ENCODE results near the gene TBC1D25. TPM values are rescaled to one million over a fixed set of nuclear protein-coding genes. Genes with fewer than 3 reads are reported as not detected.

TBC1D25 gene
- total and polyA plus RNA-seq, 2 experiments from 2014 or later = 1.9 to 4.5 TPM

DNA sequence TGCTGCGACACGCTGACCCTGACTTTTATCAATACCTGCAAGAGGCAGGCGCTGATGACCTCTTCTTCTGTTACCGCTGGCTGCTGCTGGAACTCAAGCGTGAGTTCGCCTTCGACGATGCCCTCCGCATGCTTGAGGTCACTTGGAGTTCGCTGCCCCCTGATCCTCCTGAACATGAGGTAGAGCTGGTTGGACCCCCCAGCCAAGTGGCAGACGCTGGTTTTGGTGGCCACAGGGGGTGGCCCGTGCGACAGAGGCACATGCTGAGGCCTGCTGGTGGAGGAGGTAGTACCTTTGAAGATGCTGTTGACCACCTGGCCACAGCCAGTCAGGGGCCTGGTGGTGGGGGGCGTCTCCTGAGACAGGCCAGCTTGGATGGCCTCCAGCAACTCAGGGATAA, 20.5 kb downstream of the TBC1D25 start:
- no peak overlapping the region for H3K4me3 Mint-ChIP-seq
- no peak overlapping the region for H2AFZ ChIP-seq
- no peak overlapping the region for H3K27ac Mint-ChIP-seq
- ATAC-seq = no peak
- no peaks in the 10 kb centered on the region for H3K27me3 Mint-ChIP-seq (ENCODE audit: insufficient read depth, low read depth, poor library complexity)
- H3K9me2 ChIP-seq (ENCODE audit: insufficient read depth) = no peaks in the 10 kb centered on the region
- peaks cover 12% of the 10 kb centered on the region; the same call in 2 of the 3 replicates for H3K36me3 Mint-ChIP-seq (ENCODE audit: low read depth)
- H3K4me1 Mint-ChIP-seq = no peaks in the 10 kb centered on the region
- H3K9me3 Mint-ChIP-seq = no peaks in the 10 kb centered on the region
- no peak overlapping the region for H3K27ac ChIP-seq (ENCODE audit: low read depth)
- no peak for DNase-seq (ENCODE audit: low spot score)
- no peaks in the 10 kb centered on the region for H3K4me1 ChIP-seq (ENCODE audit: insufficient read depth)
- TF ChIP-seq, protein P1, sequence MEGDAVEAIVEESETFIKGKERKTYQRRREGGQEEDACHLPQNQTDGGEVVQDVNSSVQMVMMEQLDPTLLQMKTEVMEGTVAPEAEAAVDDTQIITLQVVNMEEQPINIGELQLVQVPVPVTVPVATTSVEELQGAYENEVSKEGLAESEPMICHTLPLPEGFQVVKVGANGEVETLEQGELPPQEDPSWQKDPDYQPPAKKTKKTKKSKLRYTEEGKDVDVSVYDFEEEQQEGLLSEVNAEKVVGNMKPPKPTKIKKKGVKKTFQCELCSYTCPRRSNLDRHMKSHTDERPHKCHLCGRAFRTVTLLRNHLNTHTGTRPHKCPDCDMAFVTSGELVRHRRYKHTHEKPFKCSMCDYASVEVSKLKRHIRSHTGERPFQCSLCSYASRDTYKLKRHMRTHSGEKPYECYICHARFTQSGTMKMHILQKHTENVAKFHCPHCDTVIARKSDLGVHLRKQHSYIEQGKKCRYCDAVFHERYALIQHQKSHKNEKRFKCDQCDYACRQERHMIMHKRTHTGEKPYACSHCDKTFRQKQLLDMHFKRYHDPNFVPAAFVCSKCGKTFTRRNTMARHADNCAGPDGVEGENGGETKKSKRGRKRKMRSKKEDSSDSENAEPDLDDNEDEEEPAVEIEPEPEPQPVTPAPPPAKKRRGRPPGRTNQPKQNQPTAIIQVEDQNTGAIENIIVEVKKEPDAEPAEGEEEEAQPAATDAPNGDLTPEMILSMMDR (conservative IDR thresholded peaks at IDR 0.05; ENCODE audit: low read depth in 2 of 2) = no peak
- no peak for TF ChIP-seq EZH2 (IDR thresholded peaks at IDR 0.05; ENCODE audit: low read depth, unreplicated experiment)
- no peak for TF ChIP-seq JUNB (IDR thresholded peaks at IDR 0.05; ENCODE audit: unreplicated experiment)
- TF ChIP-seq, protein P2, sequence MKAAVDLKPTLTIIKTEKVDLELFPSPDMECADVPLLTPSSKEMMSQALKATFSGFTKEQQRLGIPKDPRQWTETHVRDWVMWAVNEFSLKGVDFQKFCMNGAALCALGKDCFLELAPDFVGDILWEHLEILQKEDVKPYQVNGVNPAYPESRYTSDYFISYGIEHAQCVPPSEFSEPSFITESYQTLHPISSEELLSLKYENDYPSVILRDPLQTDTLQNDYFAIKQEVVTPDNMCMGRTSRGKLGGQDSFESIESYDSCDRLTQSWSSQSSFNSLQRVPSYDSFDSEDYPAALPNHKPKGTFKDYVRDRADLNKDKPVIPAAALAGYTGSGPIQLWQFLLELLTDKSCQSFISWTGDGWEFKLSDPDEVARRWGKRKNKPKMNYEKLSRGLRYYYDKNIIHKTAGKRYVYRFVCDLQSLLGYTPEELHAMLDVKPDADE (IDR thresholded peaks at IDR 0.05) = no peak
- TF ChIP-seq, protein P3, sequence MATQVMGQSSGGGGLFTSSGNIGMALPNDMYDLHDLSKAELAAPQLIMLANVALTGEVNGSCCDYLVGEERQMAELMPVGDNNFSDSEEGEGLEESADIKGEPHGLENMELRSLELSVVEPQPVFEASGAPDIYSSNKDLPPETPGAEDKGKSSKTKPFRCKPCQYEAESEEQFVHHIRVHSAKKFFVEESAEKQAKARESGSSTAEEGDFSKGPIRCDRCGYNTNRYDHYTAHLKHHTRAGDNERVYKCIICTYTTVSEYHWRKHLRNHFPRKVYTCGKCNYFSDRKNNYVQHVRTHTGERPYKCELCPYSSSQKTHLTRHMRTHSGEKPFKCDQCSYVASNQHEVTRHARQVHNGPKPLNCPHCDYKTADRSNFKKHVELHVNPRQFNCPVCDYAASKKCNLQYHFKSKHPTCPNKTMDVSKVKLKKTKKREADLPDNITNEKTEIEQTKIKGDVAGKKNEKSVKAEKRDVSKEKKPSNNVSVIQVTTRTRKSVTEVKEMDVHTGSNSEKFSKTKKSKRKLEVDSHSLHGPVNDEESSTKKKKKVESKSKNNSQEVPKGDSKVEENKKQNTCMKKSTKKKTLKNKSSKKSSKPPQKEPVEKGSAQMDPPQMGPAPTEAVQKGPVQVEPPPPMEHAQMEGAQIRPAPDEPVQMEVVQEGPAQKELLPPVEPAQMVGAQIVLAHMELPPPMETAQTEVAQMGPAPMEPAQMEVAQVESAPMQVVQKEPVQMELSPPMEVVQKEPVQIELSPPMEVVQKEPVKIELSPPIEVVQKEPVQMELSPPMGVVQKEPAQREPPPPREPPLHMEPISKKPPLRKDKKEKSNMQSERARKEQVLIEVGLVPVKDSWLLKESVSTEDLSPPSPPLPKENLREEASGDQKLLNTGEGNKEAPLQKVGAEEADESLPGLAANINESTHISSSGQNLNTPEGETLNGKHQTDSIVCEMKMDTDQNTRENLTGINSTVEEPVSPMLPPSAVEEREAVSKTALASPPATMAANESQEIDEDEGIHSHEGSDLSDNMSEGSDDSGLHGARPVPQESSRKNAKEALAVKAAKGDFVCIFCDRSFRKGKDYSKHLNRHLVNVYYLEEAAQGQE (IDR thresholded peaks at IDR 0.05; ENCODE audit: unreplicated experiment) = no peak
- TF ChIP-seq STAT1 (IDR thresholded peaks at IDR 0.05; ENCODE audit: unreplicated experiment) = no peak
- TF ChIP-seq CREB1 (CRISPR knock-in tag; IDR thresholded peaks at IDR 0.05; ENCODE audit: low read depth) = no peak
- TF ChIP-seq, protein P4, sequence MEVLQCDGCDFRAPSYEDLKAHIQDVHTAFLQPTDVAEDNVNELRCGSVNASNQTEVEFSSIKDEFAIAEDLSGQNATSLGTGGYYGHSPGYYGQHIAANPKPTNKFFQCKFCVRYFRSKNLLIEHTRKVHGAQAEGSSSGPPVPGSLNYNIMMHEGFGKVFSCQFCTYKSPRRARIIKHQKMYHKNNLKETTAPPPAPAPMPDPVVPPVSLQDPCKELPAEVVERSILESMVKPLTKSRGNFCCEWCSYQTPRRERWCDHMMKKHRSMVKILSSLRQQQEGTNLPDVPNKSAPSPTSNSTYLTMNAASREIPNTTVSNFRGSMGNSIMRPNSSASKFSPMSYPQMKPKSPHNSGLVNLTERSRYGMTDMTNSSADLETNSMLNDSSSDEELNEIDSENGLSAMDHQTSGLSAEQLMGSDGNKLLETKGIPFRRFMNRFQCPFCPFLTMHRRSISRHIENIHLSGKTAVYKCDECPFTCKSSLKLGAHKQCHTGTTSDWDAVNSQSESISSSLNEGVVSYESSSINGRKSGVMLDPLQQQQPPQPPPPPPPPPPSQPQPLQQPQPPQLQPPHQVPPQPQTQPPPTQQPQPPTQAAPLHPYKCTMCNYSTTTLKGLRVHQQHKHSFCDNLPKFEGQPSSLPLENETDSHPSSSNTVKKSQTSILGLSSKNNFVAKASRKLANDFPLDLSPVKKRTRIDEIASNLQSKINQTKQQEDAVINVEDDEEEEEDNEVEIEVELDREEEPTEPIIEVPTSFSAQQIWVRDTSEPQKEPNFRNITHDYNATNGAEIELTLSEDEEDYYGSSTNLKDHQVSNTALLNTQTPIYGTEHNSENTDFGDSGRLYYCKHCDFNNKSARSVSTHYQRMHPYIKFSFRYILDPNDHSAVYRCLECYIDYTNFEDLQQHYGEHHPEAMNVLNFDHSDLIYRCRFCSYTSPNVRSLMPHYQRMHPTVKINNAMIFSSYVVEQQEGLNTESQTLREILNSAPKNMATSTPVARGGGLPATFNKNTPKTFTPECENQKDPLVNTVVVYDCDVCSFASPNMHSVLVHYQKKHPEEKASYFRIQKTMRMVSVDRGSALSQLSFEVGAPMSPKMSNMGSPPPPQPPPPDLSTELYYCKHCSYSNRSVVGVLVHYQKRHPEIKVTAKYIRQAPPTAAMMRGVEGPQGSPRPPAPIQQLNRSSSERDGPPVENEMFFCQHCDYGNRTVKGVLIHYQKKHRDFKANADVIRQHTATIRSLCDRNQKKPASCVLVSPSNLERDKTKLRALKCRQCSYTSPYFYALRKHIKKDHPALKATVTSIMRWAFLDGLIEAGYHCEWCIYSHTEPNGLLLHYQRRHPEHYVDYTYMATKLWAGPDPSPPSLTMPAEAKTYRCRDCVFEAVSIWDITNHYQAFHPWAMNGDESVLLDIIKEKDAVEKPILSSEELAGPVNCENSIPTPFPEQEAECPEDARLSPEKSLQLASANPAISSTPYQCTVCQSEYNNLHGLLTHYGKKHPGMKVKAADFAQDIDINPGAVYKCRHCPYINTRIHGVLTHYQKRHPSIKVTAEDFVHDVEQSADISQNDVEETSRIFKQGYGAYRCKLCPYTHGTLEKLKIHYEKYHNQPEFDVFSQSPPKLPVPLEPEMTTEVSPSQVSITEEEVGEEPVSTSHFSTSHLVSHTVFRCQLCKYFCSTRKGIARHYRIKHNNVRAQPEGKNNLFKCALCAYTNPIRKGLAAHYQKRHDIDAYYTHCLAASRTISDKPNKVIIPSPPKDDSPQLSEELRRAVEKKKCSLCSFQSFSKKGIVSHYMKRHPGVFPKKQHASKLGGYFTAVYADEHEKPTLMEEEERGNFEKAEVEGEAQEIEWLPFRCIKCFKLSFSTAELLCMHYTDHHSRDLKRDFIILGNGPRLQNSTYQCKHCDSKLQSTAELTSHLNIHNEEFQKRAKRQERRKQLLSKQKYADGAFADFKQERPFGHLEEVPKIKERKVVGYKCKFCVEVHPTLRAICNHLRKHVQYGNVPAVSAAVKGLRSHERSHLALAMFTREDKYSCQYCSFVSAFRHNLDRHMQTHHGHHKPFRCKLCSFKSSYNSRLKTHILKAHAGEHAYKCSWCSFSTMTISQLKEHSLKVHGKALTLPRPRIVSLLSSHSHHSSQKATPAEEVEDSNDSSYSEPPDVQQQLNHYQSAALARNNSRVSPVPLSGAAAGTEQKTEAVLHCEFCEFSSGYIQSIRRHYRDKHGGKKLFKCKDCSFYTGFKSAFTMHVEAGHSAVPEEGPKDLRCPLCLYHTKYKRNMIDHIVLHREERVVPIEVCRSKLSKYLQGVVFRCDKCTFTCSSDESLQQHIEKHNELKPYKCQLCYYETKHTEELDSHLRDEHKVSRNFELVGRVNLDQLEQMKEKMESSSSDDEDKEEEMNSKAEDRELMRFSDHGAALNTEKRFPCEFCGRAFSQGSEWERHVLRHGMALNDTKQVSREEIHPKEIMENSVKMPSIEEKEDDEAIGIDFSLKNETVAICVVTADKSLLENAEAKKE (CRISPR knock-in tag; IDR thresholded peaks at IDR 0.05) = no peak
- TF ChIP-seq NANOG (IDR thresholded peaks at IDR 0.05; ENCODE audit: borderline replicate concordance) = no peak
- TF ChIP-seq ZNF114 (CRISPR knock-in tag; IDR thresholded peaks at IDR 0.05) = no peak
- TF ChIP-seq EZH2phosphoT487 (IDR thresholded peaks at IDR 0.05; ENCODE audit: unreplicated experiment) = no peak
- TF ChIP-seq ZNF331 (CRISPR knock-in tag; IDR thresholded peaks at IDR 0.05; ENCODE audit: low read depth) = no peak
- no peak for TF ChIP-seq POLR2AphosphoS5 (IDR thresholded peaks at IDR 0.05; ENCODE audit: low read depth)
- H3F3A ChIP-seq (replicated peaks; ENCODE audit: low read depth) = no peaks in the 10 kb centered on the region
- no peaks in the 10 kb centered on the region for H4K20me1 ChIP-seq (replicated peaks; ENCODE audit: insufficient read depth)
- no peaks in the 10 kb centered on the region for H3K27me3 ChIP-seq (ENCODE audit: insufficient read depth)
- H3K36me3 ChIP-seq (ENCODE audit: insufficient read depth) = no peaks in the 10 kb centered on the region
- H3K4me2 ChIP-seq = no peak overlapping the region
- no peak overlapping the region for H3K4me3 ChIP-seq
- H3K79me2 ChIP-seq (replicated peaks; ENCODE audit: insufficient read depth) = no peaks in the 10 kb centered on the region

All from GM23338 (cell line).